ENCODE results near the gene UBE2E2.

The UBE2E2 gene

DNA sequence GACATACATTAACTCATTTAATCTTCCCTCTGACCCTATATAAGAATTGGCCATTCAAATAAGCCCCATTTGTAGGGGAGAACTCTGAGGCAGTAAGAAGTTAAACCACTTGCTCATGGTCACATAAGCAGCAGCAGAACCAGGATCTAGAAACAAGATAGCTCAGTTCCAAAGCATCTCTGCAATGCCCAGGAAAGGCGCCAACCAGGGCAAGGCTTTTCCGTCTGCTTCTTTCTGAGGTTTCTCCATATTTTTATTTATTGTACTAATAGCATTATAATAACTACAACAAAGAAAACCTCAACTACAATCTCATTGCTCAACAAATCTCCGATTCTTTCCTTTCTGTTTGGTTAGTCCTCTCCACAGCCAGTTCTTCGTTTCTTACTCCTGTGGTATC lies 4.3 kb upstream of the UBE2E2 start:
- no peak for DNase-seq

DNA sequence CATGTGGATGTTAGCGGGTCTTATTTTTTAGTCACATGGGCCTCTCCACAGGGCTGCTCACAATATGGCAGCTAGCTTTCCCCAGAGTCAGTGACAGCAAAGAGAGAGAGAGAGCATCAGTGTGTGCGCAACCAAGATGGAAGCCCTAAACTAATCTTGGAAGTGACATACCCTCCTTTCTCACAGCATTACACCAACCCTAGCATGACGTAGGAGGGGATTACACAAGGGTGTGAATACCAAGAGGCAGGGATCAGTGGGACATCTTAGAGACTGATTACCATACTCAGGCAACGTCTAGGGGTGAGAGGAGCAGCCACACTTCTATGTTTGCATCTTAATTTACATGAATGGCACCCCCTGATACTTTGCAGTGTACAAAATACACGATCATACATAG lies 3.5 kb upstream of the UBE2E2 start:
- no peak for DNase-seq

DNA sequence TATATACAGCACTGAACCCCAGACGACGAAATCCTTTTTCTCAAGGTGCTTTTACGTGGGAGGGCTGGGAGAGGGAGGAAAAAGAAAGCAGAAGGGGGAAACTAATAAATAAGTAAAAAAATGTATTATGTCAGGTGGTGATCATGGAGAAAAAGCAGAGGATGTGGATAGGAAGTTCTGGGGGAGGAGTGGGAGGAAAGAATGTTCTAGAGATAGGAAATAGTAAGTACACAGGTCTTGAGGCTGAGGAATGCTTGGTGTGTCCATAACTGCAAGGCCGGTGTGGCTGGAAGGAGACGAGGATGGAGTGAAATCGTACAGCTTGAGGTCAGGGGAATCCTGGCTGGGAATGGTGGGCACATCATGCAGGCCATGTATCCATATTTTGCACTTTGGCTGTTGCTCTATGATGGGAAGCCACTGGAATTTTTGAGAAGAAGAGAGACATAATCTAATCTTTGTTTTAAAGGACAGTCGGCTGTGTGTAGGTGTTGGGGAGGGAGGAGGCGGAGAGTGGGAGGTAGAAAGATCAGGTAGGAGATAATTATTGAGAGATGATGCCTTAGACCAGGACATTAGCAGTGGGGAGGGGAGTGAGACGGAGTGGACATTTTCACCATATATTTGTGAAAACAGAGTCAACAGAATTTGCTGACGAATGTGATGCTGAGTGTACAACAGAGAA lies 1.8 kb upstream of the UBE2E2 start:
- no peak for DNase-seq

DNA sequence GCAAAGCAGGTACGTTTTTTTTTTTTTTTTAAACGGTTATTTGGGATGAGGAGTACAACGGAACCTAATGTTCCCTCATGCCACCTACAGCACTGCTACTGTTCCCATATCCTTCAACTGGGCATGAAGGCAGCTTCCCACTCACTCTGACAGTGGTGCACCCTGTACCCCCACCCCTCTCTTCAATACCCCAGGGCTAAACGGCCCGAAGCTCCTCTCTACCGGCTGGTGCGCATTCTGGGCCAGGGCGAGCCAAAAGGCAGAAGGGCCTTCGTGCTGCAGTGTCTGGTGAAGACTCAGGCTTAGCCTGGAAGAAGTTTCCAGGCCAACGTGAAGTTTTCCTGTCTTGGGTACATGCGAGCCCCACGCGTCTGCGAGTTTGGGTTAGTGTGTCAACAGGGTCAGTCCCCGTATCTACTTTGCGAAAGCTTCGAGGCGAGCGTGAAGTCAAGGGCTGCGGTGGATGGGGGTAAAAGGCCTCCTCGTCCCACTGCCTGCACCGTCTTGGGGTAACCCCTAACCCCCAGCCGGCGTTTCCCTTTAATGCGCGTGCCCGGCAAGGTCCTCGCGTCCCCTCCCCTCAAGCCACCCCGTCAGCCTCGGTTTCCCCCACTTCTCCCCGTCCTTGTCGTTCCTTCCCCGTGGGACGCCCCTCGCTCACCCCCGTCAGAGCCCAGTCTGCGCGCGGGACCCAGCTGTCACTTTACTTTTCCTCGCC lies 765 bp upstream of the UBE2E2 start:
- peak in 1 of 2 experiments; percentile 52 for DNase-seq

DNA sequence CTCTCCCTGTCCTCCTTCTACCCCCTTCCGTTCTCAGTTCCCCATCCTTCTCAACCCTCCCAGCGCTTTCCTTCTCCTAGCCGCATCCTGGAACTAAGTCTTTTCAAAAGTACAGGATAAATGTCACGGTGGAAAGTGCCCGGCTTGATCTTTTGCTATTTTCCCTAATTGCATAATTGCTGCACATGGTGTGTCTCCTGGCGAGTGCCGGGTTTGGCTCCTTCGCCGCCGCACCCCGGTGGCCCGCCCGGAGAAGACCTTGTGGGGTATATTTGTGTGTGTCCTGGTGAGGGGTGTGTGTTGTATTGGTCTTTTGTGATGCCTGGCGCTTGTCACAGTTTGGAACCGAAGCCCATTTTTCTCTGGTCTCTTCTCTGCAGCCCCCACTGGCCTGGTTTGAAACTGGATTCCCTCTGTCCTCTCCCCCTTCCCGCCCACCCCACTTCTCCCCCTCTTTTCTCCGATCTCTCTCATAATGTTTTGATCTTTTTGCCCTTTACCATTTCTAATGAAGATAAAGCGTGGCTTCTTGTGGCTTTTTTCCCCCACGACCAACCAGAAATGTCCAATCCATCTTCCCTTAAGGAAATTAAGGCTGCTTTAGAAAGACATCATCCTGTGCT lies 692 bp downstream of the UBE2E2 start:
- DNase-seq: peak; percentile 6 to 17

DNA sequence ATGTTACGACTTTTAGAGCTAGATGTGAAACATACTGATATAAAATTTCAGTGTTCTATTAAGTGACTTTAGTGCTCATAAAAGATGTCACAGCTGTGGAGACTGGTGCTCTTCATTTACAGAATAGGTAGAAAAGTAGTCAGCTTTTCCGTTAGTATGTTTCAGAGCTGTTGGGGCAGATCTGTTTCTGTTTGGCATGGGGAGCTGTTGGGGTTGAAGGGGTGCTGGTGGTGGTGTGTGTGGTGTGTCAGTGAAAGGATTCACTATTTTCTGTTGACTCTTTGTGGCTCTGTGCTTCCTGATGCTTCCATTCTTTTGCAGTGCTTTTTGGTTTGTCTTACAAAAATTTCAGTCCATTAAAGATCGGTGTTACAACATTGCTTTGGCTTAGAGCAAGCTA lies 3.2 kb downstream of the UBE2E2 start:
- peak in 1 of 2 experiments; percentile 4 for DNase-seq

DNA sequence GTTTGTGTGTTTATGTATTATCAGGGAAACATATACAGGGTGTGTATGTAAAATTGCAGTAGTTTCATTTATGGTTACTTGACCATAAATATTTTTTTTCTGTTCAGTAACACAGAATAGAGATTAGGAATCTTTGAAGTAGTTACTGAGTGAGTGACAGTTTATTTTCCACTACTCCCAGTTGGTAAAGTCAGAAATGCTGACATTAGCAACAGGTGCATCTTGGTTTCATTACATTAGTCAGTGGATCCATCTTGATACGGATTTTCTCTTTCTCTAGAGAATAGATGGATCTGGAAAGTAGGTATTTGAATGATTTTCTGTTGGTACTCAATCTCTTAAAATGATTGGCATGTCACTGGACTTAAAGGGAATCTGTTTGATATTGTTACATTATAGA lies 6.0 kb downstream of the UBE2E2 start:
- no peak for DNase-seq

DNA sequence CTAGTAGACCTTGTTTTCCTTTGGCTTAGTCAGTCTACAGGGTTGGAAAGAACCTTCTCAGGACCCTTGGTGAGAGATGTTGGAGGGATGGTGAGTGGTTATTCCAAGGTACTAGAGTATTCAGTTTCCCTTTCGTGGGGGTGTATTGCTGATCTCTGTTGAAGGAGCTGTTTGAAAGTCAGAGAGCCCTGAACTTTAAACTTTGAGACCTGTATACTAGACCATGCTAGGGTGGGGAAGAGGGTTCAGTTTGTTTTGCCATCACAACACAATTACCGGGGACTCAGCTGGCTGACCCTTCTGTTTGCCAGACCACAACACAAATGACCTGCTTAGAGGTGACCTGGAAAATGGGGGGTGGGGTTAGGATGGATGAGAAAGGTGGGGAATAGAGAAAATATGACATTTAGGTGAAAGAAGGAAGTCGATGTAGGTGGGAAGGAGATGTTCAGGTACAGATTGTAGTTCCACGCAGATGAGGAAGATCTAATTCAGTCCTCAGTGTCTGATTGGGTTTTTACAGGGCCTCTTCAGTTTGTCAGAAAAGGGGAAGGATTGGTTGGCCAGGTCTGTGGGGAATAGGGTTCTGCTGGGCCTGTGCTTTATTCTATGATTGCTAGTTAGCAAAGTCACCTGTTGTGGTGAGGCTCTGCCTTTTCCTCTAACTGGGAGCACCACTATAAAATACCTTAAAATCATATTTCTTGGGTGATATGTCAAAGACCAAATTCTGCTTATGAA lies 6.8 kb downstream of the UBE2E2 start:
- DNase-seq: no peak

DNA sequence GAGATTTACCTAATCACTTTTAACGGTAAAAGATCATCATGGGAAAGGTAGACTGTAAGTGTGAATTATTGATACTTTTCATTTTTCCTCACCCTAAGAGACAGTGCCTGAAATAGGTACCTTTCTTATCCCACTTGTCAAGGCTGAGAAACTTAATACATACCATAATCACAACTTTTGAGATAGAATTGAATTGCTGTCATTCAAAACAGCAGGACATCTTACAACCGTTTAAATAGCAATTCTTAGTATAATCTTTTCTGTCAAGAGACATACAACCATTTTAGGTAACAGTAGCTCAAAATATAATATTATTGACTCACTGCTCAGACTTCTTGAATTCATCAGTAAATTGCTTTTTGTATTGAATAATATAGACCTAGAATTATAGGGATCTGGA lies 10.7 kb downstream of the UBE2E2 start:
- DNase-seq: no peak

DNA sequence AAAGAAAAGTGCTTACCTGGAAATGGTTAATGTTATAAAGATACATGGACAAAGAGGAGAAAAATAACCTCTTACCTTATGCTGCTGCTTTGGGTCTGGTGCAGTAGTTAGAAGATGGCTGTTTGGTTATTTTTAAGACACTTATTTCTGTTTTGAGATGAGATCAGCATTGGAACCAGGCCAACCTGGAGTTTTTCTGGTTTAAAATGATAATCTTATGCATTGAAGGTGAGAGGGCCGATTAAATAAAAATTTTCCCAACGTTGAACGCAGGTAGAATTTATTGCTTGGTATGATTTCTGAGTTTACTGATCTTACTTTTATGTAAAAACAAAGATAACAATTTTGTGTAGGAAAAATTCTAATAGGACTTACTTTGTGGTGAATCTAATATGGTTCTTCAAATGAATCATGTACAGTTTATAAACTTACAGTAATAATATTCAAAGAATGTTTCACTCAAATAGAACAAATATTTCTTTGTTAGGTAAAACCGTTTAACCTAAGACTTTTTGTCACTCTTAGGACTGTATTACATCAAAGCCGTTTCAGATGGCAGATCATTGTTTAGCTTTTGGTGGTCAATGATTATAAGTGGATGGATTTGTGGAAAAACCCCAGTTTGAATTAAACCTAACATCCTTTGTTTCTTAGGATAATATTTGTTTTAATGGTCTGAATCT lies 14.9 kb downstream of the UBE2E2 start:
- DNase-seq: no peak

DNA sequence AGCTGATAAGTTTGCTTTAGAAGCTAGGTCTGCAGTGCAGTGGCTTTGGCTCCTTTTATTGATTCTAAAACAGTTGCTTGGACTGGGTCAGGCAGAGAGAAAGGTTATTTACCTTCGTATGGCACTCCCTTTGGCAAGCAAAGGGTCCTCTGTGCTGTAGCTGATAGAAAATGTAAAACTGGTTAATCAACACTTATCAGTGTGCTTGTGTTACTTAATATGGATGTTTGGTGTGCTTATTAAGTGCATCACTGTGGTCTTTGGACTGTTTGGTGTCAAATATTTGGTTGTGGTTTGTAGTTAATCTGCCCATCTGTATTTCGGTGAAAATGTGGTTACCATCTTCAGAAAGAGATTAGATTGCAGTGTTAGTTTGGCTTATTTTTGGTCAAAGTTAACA lies 16.0 kb downstream of the UBE2E2 start:
- no peak for DNase-seq

DNA sequence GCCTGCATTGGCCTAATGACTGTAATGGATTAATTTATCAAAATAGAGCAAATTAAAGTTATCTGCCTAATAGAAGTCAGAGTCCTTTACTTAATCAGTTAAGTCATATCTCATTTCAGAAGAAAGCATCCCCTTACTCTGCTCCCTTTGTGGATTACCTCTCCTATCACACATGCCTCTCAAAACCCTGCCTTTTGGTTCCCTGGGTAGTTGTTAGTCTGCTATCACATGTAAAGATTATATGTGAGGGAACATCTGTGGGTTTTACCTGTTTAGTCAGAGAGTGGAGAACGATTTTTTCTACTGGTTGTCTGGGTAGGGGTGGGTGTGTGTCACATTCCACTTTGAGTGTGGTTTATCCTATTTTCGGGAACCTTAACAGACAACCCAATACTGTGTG lies 16.4 kb downstream of the UBE2E2 start:
- DNase-seq: no peak

DNA sequence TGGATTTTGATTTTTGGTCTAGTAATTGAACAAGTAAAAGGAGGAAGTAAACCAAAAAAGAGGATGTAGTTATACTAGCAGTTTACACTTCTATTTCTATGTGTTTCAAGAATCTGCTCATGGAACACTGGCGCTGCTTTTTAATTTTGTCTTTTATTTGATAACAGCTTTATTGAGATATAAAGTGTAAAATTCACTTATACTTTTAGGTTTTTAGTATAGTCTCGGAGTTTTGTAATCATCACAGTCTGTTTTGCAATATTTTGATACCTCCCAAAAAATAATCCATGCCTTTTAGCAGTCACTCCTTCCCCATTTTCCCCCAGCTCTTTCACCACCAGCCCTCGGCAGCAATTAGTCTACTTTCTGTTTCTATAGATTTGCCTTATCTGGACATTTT lies 18.0 kb downstream of the UBE2E2 start:
- no peak for DNase-seq

DNA sequence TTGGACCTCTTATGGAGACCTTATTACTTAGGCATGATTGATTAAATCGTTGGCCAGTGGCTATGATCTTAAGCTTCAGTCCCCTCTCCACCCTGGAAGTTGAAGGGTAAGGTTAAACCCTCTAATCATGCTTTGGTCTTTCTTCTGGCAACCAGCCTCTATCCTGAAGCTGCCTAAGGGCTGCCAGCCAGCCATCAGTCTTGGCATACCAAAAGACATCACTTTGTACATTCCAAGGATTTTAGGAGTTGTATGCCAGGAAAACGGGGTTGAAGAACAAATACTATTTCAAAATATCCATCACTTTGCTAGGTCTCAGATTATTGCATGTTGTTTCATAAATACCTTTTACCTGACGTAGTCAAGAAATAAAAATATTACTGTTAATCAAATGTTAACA lies 28.9 kb downstream of the UBE2E2 start:
- no peak for DNase-seq

DNA sequence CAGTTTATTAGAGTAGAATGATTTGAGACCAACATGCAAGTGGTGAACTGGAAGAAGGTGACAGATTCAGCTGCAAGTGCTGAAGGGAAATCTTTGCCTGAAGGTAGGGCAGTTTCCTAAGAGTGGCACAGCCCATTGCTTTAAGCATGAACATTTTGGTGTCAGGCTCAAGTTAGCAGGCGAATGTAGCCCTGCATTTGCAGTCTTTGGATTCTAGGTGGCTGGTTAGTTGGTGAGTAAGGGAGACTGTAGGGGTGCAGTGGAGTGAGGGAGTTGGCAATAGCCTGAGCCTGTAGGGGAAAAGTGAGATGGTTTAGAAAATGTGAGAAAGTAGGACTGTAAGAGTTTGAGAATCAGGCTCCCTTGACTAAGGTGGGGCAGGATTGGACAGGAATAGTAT lies 29.7 kb downstream of the UBE2E2 start:
- DNase-seq: no peak

DNA sequence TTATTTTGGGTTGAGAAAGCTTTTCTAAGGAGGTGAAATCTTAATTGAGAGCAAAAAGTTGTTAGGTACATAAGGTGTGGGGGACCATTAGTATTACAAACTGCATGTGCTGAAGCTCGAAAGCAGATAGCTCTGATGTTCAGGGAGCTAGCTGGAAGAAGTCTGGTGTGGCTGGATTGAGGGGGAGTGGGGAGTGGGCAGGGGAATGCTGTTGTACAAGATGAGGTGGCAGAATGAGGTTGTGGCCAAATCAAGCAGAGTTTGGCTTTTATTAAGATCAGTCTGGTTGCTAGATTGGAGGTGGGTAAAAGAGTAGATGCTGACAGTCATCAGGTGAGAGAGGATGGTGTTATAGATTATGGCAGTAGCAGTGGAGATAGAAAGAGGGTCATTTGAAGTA lies 32.1 kb downstream of the UBE2E2 start:
- no peak for DNase-seq

DNA sequence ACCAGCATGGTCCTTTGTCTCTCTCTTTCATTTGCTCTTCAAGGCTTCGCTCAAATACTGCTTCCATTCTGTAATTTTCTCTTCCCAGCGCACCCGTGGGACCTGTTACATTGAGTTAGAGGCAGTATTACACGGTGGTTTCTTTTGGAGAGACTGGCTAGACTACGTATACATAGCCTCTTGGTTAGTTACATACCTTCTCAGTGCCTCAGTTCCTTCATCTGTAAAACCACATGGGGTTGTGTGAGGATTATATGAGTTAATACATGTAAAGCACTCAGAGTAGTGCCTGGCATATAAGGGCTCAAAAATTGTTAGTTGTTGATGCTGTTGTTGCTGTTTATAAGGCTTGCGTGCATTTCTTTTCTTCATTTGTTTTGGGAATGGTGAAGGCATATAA lies 33.8 kb downstream of the UBE2E2 start:
- DNase-seq: no peak

DNA sequence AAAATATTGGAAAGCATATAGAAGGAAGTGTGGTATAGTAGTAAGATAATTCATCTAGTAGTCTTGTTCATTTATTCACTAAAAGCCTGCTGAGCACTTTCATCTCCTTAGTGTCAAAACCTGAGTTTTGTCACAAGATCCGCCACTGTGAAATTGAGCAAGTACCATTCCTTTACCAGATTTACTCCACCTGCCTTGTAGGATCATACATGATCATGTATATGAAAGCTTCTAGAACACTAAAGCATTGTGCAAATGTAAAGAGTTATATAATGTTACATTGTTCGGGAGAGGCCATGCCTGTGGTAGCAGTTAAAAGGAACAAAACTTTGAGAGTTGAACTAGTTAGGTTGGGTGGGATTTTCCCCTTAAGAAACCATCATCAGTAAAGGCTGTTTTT lies 35.0 kb downstream of the UBE2E2 start:
- no peak for DNase-seq

DNA sequence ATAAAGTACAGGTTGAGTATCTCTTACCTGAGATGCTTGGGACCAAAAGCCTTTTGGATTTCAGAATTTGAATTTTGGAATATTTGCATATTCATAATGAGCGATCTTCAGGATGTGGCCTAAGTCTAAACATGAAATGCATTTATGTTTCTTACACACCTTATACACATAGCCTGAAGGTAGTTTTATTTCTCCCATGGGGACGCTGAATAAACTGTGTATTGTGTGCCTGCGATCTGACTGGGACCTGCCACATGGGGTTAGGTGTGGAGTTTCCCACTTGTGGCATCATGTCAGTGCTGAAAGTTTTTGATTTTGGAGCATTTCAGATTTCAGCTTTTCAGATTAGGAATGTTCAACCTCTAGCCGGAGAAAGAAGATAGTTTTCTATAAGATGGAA lies 35.5 kb downstream of the UBE2E2 start:
- no peak for DNase-seq

DNA sequence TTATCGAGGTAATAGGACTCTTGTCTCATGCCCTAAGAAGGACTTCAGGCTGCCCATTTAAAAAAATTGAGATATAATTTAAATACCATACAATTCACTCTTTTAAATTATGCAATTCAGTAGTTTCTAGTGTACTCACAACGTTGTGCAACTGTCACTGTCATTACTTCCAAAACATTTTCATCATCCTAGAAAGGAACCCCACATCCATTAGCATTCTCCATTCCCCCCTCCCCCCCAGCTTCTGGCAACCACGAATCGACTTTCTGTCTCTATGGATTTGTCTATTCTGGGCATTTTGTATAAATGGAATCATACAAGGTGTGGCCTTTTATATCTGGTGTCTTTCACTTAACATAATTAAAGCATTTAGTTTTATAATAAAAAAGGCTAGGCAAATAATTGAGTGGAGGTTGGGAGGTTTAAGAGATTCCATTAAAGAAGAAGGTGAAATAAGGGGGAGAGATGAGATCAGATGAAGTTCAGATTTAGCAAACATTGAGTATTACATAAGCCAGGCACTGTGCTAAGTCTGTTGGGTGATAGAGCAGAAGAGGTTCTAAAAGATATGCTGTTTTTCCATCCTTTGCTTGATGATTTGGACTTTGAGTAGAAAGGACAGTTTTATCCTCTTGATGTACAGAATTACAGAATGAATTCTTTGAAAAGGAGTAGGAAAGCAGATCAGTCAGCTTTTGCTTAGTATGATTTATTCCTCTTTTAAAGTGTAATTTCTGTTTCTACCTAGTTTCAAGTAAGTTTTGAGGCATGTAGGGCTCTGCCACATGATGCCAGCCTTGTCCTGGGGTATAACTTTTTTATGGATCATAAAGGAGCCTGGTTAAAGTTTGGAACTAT lies 36.3 kb downstream of the UBE2E2 start:
- no peak for DNase-seq

DNA sequence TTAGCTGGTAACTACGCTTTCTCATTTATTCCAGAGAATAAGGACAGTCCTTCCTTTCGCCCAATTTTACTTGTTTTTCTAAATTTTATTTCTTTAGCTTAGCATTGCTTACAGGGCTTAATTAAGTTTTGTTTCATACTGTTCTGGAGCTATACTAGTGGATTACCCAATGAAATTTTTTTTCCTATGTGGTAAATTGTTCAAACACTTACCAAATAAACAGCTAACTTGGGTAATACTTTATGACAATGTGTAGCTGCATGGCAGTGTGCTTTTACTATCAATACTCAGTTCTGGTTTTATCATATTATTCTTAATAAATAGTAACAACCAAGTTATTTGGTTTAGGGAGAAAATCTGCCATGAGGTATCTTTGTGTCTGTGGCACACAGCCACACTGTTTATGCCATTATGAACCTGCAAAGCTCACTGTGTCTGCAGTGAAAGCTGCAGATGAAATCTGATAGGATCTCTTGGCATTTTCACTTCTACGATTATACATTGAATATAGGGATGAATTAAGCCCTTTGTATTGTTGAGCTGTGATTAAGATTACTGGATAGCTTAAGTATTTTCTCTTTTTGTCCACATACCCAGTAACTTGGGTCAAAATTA lies 37.2 kb downstream of the UBE2E2 start:
- no peak for DNase-seq

DNA sequence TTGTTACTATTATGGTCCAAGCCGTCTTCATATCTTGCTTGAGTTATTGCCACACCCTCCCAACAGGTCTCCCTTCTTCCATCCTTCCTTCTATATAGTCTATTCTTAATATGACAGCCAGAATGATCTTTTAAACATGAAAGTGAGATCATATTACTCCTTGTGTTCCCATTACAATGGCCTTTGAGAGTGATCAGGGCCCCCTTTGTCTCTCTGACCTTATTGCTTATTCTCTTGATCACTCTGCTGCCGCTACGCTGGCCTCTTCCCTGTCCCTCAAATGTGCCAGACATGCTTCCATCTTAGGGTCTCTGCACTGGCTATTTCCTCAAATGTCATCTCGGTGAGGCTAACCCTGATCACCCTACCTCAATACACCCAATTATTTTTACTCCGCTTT lies 38.1 kb downstream of the UBE2E2 start:
- DNase-seq: no peak

Measured in activated CD4-positive, alpha-beta T cell treated with anti-CD3 and anti-CD28 coated beads, Interleukin-2, amount 50 U/mL, for 48 hours (primary cell).